Esophagus muscularis mucosa (tissue), 4 donors: ENCODE results near the gene PTPRCAP. TPM values are rescaled to one million over a fixed set of nuclear protein-coding genes. Genes with fewer than 3 reads are reported as not detected.
A peak's percentile ranks its signal among the peaks of the same experiment; 100 is the strongest.
"Not testable (repeated sequence)": the region's sequence is repeated elsewhere in the genome, so short reads cannot be mapped to it uniquely, and the experiment has no call there.

Experiments used
- DNase-seq: peaks from one replicate; pipeline ENCODE4 v3.0.0-alpha.2; 2017; ENCODE audit errors: extremely low spot score
- H3K27ac ChIP-seq, 4 donors: fragments of 200-600 bp; sonication (generic); replicated peaks in 1 of 4; 1 replicate in 3 of 4; 2 replicates in 1 of 4; pipeline ENCODE4 v1.5.1; 2016 to 2019; ENCODE audit warnings: mild to moderate bottlenecking in 1 of 4
- H3K27me3 ChIP-seq, 4 donors: fragments of 200-600 bp; sonication (generic); one replicate each; pipeline versions ENCODE4 v1.5.1 to v1.6.0; 2016 to 2019
- H3K36me3 ChIP-seq, 4 donors: fragments of 200-600 bp; sonication (generic); one replicate each; pipeline ENCODE4 v1.5.1; 2016 to 2019
- H3K4me1 ChIP-seq, 4 donors: fragments of 200-600 bp; sonication (generic); one replicate each; pipeline ENCODE4 v1.5.1; 2016 to 2019
- H3K4me3 ChIP-seq, 4 donors: fragments of 200-600 bp; sonication (generic); 1 replicate in 2 of 4; 2 replicates in 2 of 4; pipeline ENCODE4 v1.5.1; 2016 to 2019; ENCODE audit warnings: mild to moderate bottlenecking in 4 of 4, moderate library complexity in 1 of 4
- H3K9me3 ChIP-seq, 4 donors: fragments of 200-600 bp; sonication (generic); 1 replicate in 3 of 4; 2 replicates in 1 of 4; pipeline ENCODE4 v1.5.1; 2016 to 2019
- CTCF ChIP-seq, 3 experiments: fragments of 200-600 bp in 2 of 3; fragments of 450-650 bp in 1 of 3; sonication (generic) in 2 of 3; IDR thresholded peaks; one replicate each; pipeline ENCODE4 v1.5.1; 2017 to 2019; ENCODE audit warnings: antibody characterized with exemption in 3 of 3, mild to moderate bottlenecking in 2 of 3, moderate library complexity in 1 of 3
- EP300 ChIP-seq: sonication (generic); formaldehyde crosslinking; IDR thresholded peaks from one replicate; pipeline ENCODE4 v1.6.1; 2017; ENCODE audit warnings: antibody characterized with exemption
- POLR2A ChIP-seq: fragments of 450-650 bp; IDR thresholded peaks from one replicate; pipeline ENCODE4 v1.6.1; 2017; ENCODE audit warnings: antibody characterized with exemption, moderate library complexity, mild to moderate bottlenecking, low read depth
- POLR2AphosphoS5 ChIP-seq, 2 donors: sonication (generic); formaldehyde crosslinking; IDR thresholded peaks; one replicate each; pipeline ENCODE4 v1.6.1; 2017; ENCODE audit warnings: antibody characterized with exemption in 2 of 2
- WGBS: methylation state at CpG from one replicate; pipeline ENCODE4 v1.1.5; 2018; 5-methylcytosine and 5-hydroxymethylcytosine counted together
- intact Hi-C: fragments of 100-400 bp; cut with DNase I; formaldehyde crosslinking; loops from one replicate; pipeline ENCODE4 v1.15.1; 2023
- total RNA-seq, 4 donors: library from RNA; depleted of rRNA; stranded (reverse); fragments of >200 nt; gene quantifications; one replicate each; pipeline versions ENCODE4 v1.1.0 to v1.2.1, GENCODE V29; 2016

PTPRCAP gene
- total RNA-seq, 4 donors from 2014 or later, result 2.4 to 8.9 (median 3.6) TPM

- intact Hi-C loops, result no loop called here
Observed at GRCh38 chr11:67483831-67484665, 46.6 kb upstream of the PTPRCAP start.

GRCh38 chr11:67482827-67483798, 45.6 kb upstream of the PTPRCAP start, which contains the start of gene AIP:
Gene AIP, plus strand, starts transcription at chr11:67483026. Its CDS starts 133 bp downstream, at chr11:67483159.
- Histone ChIP-seq H3K4me3 (peak within 1 kb of the TSS; percentile 58 to 72 (median 62)), H3K36me3 (peaks cover 7 to 26% (median 14%) of the 10 kb centered on the region in 4 donors), H3K9me3 (no peaks in the 10 kb centered on the region), H3K4me1 (peaks cover 18 to 43% (median 38%) of the 10 kb centered on the region in 4 donors), H3K27ac (peak within 1 kb of the TSS; percentile 80 to 87 (median 82)), H3K27me3 (no peaks in the 10 kb centered on the region)
- intact Hi-C loops, result no loop called here
- TF ChIP-seq POLR2A, result no peak
- peak in 2 of 3 experiments; percentile 14 to 43 for TF ChIP-seq CTCF (IDR thresholded peaks at IDR 0.05)
- no peak for TF ChIP-seq EP300
- peak; percentile 90 to 92 for TF ChIP-seq POLR2AphosphoS5 (IDR thresholded peaks at IDR 0.05)
- 14% methylated on average over 28 of the region's 60 CpGs for WGBS
- peak; percentile 99 for DNase-seq

More at GRCh38 chr11:67483831-67484665, 46.6 kb upstream of the PTPRCAP start:
- Histone ChIP-seq H3K9me3 (no peaks in the 10 kb centered on the region), H3K27me3 (no peaks in the 10 kb centered on the region), H3K36me3 (peaks cover 7 to 33% (median 20%) of the 10 kb centered on the region in 4 donors), H3K4me3 (peak overlapping the region; percentile 58 to 72 (median 62)), H3K27ac (peak overlapping the region; percentile 80 to 87 (median 82)), H3K4me1 (peaks cover 18 to 43% (median 38%) of the 10 kb centered on the region in 4 donors)
- no peak for DNase-seq
- WGBS, result 92% methylated on average over 16 of the region's 16 CpGs
- TF ChIP-seq POLR2A (no peak), POLR2AphosphoS5 (IDR thresholded peaks at IDR 0.05) (no peak), CTCF (IDR thresholded peaks at IDR 0.05) (no peak), EP300 (no peak)

- no peak for DNase-seq
- H3K27ac ChIP-seq, result peak overlapping the region; percentile 80 to 87 (median 82)
- H3K36me3 ChIP-seq, result peaks cover 4 to 18% (median 6%) of the 10 kb centered on the region in 4 donors
- peak overlapping the region; percentile 58 to 72 (median 62) for H3K4me3 ChIP-seq
- no peaks in the 10 kb centered on the region for H3K9me3 ChIP-seq
- H3K27me3 ChIP-seq, result no peaks in the 10 kb centered on the region
- H3K4me1 ChIP-seq, result peaks cover 18 to 43% (median 38%) of the 10 kb centered on the region in 4 donors
- TF ChIP-seq POLR2AphosphoS5 (IDR thresholded peaks at IDR 0.05) (no peak), CTCF (IDR thresholded peaks at IDR 0.05) (no peak), EP300 (peak; percentile 29), POLR2A (no peak)
- intact Hi-C loops, result no loop called here
- 55% methylated on average over 19 of the region's 19 CpGs for WGBS
Observed at GRCh38 chr11:67482275-67482826, 44.9 kb upstream of the PTPRCAP start.

- 80% methylated on average over 15 of the region's 16 CpGs for WGBS
Observed at GRCh38 chr11:67477344-67478050, 40.0 kb upstream of the PTPRCAP start.

GRCh38 chr11:67476692-67477091, 39.2 kb upstream of the PTPRCAP start:
- H3K4me1 ChIP-seq, H3K27me3 ChIP-seq, intact Hi-C loops, H3K4me3 ChIP-seq, H3K36me3 ChIP-seq, H3K9me3 ChIP-seq, H3K27ac ChIP-seq, DNase-seq: not testable (repeated sequence)
- 81% methylated on average over 10 of the region's 10 CpGs for WGBS

More at GRCh38 chr11:67477344-67478050, 40.0 kb upstream of the PTPRCAP start:
- H3K9me3 ChIP-seq, H3K4me3 ChIP-seq, intact Hi-C loops, H3K4me1 ChIP-seq, H3K36me3 ChIP-seq, H3K27me3 ChIP-seq, DNase-seq, H3K27ac ChIP-seq: not testable (repeated sequence)
